ENCODE data around the gene AATK. TPM values are rescaled to one million over a fixed set of nuclear protein-coding genes. Genes with fewer than 3 reads are reported as not detected.

Gene AATK
- total and polyA plus RNA-seq, 2 of the 4 experiments (the other 2 are of a cell fraction): under 0.01 to 0.21 TPM

- Histone ChIP-seq H3K9ac (ENCODE audit: low read depth, low read length) (no peak overlapping the region), H2AK9ac (replicated peaks; ENCODE audit: low read depth, low read length, poor library complexity) (no peak overlapping the region), H2BK5ac (ENCODE audit: low read depth, low read length, poor library complexity, severe bottlenecking) (no peak overlapping the region), H3K56ac (ENCODE audit: extremely low read depth, insufficient read depth, low read length) (no peak overlapping the region), H3K23ac (ENCODE audit: low read depth, low read length) (no peak overlapping the region), H4K5ac (ENCODE audit: low read depth, low read length) (no peak overlapping the region), H3K4me3 (ENCODE audit: insufficient read depth, low read depth, low read length) (no peak overlapping the region), H4K20me1 (ENCODE audit: insufficient read depth, low read length) (no peaks in the 10 kb centered on the region; the same call in 1 of the 2 replicates), H3K4me2 (ENCODE audit: low read depth, low read length) (no peak overlapping the region), H2BK15ac (ENCODE audit: low read depth, low read length) (no peak overlapping the region), H3K9me3 (ENCODE audit: control insufficient read depth, insufficient read depth, low read length) (no peaks in the 10 kb centered on the region), H3K27ac (ENCODE audit: insufficient read depth, low read length) (no peak overlapping the region), H3K18ac (ENCODE audit: low read depth, low read length) (no peak overlapping the region), H4K8ac (ENCODE audit: low read depth in 2 of 2, low read length in 2 of 2) (no peak overlapping the region), H2BK20ac (ENCODE audit: low read depth, low read length) (no peak overlapping the region), H2BK120ac (ENCODE audit: low read depth, low read length) (no peak overlapping the region), H4K91ac (ENCODE audit: insufficient read depth, low read depth, low read length) (no peak overlapping the region), H3K4ac (ENCODE audit: low read depth, low read length) (no peak overlapping the region), H3K36me3 (ENCODE audit: control insufficient read depth, insufficient read depth, low read length) (peaks cover 6% of the 10 kb centered on the region), H3K9me1 (ENCODE audit: insufficient read depth, low read length) (no peaks in the 10 kb centered on the region), H3K4me1 (ENCODE audit: control insufficient read depth, insufficient read depth, low read length) (no peaks in the 10 kb centered on the region), H2AK5ac (ENCODE audit: low read depth, low read length) (no peak overlapping the region), H3K14ac (replicated peaks; ENCODE audit: low read depth, low read length) (no peak overlapping the region), H3K79me1 (ENCODE audit: low read depth in 1 of 2, low read length in 2 of 2) (no peaks in the 10 kb centered on the region), H2AFZ (replicated peaks; ENCODE audit: low read length, poor library complexity) (no peak overlapping the region), H3K27me3 (ENCODE audit: control insufficient read depth, insufficient read depth, low read length) (no peaks in the 10 kb centered on the region)
- no peak for DNase-seq
- POLR2A ChIA-PET (ENCODE audit: unreplicated experiment): no interaction called here
- CTCF ChIA-PET: no interaction called here
- ATAC-seq (ENCODE audit: low read depth): no peak
- in situ Hi-C loops (cut with MboI; ENCODE audit: low sequenced_read_pairs) (no loop called here), intact Hi-C loops (cut with micrococcal nuclease) (no loop called here), dilution Hi-C loops (cut with HindIII; ENCODE audit: low sequenced_read_pairs, unreplicated experiment) (no loop called here)
- TF ChIP-seq POLR2A (IDR thresholded peaks at IDR 0.05; ENCODE audit: low read depth, low read length) (no peak), CEBPB (IDR thresholded peaks at IDR 0.05; ENCODE audit: low read depth, low read length) (no peak), NFE2L2 (IDR thresholded peaks at IDR 0.05; ENCODE audit: low read depth, low read length) (no peak), MAFK (IDR thresholded peaks at IDR 0.05; ENCODE audit: low read depth, low read length) (no peak), RAD21 (IDR thresholded peaks at IDR 0.05; ENCODE audit: low read length) (no peak), FOS (IDR thresholded peaks at IDR 0.05; ENCODE audit: low read depth, low read length) (no peak), CTCF (conservative IDR thresholded peaks at IDR 0.05; ENCODE audit: low read depth, low read length) (no peak), MXI1 (IDR thresholded peaks at IDR 0.05; ENCODE audit: borderline replicate concordance, low read depth, low read length) (no peak), MAZ (IDR thresholded peaks at IDR 0.05; ENCODE audit: borderline replicate concordance, low read depth, low read length) (no peak), BHLHE40 (IDR thresholded peaks at IDR 0.05; ENCODE audit: low read depth, low read length) (no peak), RCOR1 (IDR thresholded peaks at IDR 0.05; ENCODE audit: insufficient replicate concordance, low read length) (no peak), RFX5 (IDR thresholded peaks at IDR 0.05; ENCODE audit: low read depth, low read length) (no peak), USF2 (IDR thresholded peaks at IDR 0.05; ENCODE audit: low read depth, low read length) (no peak), CHD1 (IDR thresholded peaks at IDR 0.05; ENCODE audit: low read depth, low read length) (no peak), SMC3 (IDR thresholded peaks at IDR 0.05; ENCODE audit: low read depth, low read length) (no peak)
- TF ChIP-seq, protein P1, sequence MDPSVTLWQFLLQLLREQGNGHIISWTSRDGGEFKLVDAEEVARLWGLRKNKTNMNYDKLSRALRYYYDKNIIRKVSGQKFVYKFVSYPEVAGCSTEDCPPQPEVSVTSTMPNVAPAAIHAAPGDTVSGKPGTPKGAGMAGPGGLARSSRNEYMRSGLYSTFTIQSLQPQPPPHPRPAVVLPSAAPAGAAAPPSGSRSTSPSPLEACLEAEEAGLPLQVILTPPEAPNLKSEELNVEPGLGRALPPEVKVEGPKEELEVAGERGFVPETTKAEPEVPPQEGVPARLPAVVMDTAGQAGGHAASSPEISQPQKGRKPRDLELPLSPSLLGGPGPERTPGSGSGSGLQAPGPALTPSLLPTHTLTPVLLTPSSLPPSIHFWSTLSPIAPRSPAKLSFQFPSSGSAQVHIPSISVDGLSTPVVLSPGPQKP (IDR thresholded peaks at IDR 0.05; ENCODE audit: borderline replicate concordance, low read depth, low read length): no peak
- WGBS, 2 experiments (ENCODE audit: extremely low coverage in 2 of 2, insufficient read length in 1 of 2): 100% methylated on average over 2 of the region's 14 CpGs; no CpG with 5 or more reads in 1 of the 2 experiments
- no TSS peak for BruUV-seq (replicated peaks)
Measured at GRCh38 chr17:81197409-81197795, 31.4 kb upstream of the AATK start.

Measured in IMR-90 (cell line).